GM18868 (cell line): Measurements from ENCODE around the gene SLC2A10.

Source experiments
- ATAC-seq: cut with Tn5 transposase; IDR thresholded peaks from one replicate; pipeline ENCODE4 v1.9.1; 2021; ENCODE audit warnings: mild to moderate bottlenecking, moderate library complexity; ENCODE audit not compliant: unreplicated experiment

Gene SLC2A10

DNA sequence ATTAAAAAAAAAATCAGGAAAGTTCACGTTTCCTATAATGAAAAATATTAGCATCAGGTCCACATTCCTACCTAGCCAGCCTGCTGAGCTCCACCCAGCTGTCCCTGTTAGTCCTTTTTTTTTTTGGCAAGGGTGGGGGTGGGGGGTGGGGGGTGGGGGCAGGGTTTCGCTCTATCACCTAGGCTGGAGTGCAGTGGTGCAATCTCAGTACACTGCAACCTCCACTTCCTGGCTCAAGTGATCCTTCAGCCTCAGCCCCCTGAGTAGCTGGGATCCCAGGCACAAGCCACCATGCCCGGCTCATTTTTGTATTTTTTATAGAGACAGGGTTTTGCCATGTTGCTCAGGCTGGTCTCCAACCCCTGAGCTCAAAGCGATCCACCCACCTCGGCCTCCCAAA, 7.5 kb upstream of the SLC2A10 start:
- no peak for ATAC-seq

DNA sequence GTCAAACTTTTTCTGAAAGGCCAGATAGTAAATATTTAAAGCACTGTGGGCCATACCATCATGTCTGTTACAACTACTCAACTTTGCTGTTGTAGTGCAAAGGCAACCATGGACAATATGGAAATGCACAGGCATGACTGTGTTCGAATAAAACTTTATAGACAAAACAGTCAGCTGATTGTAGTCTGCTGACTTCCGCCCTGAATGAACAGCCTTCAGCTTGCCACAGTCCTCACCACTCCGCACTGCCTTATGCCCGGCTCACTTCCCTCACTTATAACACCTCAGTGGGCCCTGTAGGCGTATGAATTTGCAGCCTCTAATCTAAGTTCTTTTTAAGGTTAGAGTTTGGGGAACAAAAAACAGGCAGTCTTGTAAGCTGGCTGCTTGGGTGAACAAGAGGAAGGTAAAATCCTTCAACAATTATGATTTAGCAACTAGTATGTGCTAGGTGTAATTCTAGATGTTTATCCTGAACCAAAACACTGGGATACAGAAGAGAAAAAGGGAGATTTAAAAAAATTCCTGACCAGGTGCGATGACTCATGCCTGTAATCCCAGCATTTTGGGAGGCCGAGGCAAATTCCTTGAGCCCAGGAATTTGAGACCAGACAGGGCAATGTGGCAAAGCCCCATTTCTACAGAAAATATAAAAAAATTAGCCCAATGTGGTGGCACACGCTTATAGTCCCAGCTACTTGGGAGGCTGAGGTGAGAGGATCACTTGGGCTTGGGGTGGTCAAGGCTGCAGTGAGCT, 6.8 kb upstream of the SLC2A10 start:
- ATAC-seq: no peak

DNA sequence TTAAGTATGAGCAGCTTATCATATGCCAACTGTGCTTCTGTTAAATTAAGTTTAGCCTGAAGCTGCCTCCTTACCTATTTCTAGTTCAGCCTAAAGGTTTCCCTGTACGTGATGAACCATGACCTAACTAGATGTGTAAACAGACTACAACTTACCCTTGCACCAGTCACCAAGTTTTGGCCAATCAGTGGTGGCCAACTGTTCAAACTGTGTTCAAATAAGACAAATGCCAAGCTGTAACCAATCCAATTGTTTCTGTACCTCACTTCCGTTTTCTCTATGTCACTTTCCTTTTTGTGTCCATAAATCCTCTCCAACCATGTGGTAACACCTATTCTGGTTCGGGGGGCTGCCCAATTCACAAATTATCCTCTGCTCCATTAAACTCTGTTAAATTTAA, 6.0 kb upstream of the SLC2A10 start:
- no peak for ATAC-seq

DNA sequence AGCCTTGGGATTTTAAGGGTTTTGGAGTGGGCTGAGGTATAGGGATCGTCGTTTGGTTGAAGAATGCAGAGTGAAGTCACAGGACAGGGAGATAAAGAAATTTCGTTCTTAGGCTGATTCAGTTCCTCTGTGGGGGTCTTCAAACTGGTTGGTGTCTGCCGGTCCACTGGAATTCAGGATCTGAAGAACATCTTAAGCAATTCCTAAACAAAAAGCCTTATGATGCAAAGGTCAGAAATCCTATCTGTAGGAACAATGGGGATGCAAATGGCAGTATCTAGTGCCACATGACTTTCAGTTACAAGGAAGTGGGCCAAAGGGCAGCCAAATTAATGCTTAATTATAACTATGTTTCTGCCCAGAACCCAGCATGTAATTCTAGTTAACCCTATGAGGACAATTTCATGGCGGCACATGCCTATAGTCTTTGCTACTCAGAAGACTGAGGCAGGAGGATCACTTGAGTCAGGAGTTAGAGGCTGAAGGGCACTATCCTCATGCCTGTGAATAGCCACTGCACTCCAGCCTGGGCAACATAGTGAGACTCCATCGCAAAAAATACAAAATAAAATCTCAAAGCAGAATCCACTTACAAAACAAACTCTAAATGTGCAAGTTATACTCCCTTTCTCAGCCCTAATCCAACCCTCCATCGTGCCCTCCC, 4.6 kb upstream of the SLC2A10 start:
- no peak for ATAC-seq

DNA sequence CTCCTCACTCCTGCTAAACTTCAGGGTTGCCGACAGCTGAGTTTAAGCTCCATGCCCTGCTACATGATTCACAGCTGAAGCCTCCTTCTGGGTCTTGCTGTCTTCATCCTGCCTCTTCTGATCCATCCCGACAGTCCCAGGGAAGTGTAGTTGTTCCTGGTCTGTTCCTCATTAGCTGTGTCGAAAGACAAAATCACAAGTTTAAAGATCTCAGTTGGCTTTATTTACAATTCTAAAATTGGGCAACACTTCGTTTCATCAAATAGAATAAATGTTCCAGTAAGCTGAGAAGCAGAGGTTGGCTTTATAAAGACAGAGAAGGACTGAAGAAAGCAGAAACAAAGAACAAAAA, 4.1 kb upstream of the SLC2A10 start:
- ATAC-seq: no peak

DNA sequence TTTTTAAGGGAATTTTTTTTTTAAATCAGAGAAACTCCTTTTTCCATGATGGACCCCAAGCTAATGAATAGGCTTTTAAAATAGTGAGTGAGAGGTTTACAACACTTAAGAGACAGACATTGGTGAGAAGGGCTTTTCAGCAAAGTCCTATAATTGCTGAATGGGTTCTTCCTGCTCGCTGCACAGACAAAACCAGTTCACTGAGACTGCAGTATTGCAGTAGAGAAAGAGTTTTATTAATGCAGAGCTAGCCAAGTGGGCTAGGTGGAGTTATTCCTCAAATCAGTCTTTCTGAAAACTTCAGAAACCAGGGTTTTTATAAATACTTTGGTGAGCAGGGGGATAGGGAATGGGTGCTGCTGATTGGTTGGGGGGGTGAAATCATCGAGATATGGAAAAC, 3.2 kb upstream of the SLC2A10 start:
- no peak for ATAC-seq

DNA sequence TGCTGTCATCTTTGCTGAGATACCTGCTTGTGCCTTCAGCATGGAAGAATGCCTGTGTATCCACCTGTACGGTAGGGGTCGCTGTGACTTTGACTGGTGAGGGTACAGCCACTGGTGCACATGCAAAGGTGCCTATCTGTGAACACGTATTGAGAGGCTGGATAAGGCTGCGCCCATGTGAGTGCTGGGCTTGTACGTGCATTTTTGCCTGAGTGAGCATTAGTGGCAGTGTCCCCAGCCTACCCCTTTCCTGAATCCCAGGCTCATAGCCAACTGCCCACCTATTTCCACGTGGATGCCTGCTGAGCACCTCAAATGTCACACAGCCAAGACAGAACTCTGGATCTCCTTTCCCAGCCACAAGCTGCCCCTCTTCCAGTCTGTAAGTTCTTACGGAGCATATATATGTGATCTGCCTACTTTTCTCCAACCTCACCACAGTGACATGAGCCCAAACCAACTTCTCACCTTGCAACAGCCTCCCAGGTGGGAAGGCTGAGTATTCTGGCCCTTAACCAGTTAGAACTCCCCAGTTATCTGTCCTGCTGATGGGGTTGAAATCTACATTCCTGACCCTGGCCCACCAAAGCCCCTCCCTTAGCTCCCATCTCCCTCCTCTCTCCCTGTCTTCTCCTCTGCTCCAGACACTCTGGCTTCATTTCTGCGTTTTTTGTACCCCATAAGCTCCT, 1.1 kb upstream of the SLC2A10 start:
- no peak for ATAC-seq

DNA sequence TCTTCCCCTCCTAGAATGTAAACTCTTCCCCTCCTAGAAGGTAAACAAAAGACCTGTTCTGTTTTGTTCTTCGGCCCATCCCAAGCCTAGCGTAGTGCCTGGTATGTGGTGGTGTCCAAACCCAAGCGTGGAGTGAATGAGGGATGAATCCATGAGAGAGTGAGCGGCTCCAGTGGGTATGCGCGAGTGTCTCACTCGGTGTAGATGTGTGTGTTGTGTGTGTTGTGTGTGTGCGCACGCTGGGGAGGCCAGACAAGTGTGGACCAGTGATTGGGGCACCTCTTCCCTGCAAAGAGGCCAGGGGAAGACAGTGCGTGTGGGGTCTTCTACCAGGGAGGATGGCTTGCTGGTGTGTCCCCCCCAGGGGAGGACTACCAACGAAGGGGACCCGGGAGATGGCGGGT, 392 bp upstream of the SLC2A10 start:
- no peak for ATAC-seq

DNA sequence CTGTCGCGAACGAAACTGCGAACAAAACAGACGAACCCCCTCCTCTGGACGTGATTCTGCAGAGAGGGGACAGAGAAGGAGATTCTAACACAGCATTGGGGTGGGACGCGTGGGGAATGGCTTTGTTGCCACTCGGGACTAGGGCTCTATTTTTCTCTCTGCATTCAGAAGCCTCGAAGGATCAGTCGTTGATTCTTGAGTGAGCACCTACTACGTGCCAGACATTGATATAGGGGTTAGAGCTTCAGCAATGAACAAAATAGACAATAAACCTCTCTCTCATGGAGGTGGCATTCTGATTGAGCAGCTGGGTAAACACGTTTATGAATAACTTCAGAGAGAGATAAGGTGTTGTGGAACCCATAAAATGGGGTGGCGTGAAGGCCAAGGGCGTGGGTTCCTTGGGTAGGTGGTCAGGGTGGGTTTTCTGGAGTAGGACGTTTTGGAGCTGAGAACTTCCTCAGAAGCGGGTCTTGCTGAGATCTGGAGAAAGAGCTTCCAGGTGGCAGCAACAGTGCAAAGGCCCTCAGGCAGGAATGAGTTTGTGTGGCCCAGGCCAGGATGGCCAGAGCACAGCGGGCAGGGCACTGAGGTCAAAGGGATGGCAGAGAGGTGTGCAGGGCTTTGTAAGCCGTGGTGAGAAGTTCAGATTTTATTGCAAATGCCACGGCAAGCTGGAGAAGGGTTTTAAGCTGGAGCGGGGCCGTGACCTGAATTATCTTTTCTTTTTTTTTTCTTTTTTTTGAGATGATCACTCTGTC, 884 bp downstream of the SLC2A10 start:
- no peak for ATAC-seq

DNA sequence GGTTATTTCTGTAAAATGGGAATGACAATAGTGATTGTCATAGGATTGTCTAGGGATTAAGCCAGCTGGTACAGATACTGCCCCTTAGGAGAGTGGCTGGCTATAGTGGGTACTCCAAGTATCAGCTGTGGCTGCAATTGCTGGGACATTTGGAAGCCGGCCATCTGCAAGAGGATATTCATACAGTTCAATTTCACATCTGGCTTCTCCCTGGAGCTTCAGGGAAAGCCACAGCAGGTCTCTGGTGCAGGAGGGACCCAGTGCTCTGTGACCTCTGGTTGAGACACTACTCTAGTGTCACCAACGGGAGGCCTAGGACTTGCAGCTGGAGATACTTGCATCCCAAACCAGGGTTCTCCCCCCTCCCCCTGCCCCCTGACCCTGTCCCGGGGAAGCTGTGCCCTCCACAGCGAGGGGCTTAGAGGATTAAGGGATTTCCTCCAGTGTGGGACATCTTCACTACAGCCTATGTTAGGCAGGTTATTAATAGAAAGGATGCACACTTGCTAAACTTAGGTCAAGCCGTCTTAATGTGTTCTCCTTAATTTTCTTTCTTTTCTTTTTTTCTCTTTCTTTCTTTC, 2.7 kb downstream of the SLC2A10 start:
- ATAC-seq: no peak

DNA sequence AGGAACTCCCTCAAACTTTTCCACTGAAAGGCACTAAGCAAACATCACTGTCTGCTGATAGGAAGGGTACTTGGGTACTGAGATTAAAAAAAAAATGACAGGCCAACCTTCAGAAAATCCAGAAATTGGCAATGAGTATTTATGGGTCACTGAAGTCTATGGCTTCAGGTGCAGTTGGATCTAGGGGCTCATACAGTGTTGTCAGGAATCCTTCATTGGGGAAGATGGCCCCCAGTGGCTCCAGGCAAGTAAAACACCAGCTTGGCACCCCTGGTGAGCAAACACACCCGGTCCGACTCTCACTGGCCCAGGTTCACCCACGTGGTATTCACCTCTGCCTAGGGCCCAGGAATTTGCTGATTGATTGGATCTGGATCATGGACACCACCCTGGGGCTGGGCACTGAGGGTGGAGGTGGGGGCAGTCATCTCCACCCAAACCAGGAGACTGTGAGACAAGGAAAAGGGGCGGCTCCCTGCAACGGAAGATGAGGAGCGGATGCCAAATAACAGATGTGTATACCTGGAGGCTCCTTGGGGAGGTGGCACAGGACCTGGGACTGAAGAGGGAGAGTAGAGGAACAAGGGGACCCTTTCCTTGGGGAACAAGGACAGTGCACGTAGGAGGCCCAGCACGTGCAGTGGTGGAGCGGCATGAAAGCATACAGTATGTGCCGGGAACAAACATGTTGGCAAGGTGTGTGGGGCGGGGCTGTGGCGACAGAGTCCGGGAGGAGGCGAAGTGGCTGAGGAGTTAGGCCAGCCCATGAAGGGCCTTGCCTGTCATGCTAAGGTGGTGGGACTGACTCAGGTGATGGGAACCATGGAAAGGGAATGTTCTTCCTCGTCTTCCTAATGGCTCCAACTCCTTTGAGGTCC, 4.7 kb downstream of the SLC2A10 start:
- no peak for ATAC-seq

DNA sequence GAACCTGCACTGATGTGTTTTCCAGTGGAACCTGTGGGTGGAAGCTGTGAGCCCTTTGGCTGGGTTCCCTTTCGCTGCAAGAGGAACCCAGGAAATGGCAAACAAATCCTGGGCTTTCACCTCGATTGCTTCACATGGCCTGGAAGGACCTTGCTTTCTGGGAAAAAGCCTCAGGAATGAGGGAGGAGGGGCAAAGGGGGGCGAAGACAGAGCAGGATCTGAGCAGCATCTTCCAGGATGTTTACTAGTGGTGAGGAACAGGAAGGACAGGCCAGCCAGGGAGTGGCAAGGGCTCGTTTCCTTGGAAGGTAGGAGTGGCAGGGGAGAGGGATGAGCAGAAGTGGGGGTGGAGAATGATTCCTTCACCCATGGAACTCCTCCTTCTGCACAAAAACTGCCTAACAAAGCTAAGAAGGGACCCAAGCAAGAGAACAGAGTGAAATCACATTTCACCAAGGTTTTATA, 5.9 kb downstream of the SLC2A10 start:
- no peak for ATAC-seq

DNA sequence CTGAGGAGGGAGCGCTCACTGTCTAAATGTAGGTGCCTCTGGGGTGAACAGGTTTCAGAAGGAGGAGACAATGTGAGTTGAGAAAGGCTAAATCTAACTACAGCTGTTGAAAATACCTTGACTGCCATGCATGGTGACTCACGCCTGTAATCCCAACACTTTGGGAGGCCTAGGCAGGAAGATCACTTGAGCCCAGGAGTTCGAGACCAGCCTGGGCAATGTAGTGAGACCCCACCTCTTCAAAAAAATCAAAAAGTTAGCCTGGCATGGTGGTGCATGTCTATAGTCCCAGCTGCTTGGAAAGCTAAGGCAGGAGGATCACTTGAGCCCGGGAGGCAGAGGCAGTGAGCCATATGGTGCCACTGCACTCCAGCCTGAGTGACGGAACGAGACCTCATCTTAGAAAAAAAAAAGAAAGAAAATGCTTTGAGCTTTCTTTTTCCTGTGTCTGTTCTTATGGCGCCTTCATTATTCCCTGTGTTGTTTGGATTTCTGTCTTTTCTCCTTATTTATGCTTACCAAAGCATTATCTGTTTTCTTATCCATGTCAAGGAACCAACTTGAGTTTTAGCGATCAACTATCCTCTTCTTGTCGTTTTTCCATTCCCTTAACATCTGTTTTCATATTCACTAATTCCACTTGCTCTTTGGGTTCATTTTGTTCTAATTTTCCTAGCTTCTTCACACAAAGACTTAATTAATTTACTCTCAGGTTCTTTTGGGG, 8.5 kb downstream of the SLC2A10 start:
- ATAC-seq: no peak

DNA sequence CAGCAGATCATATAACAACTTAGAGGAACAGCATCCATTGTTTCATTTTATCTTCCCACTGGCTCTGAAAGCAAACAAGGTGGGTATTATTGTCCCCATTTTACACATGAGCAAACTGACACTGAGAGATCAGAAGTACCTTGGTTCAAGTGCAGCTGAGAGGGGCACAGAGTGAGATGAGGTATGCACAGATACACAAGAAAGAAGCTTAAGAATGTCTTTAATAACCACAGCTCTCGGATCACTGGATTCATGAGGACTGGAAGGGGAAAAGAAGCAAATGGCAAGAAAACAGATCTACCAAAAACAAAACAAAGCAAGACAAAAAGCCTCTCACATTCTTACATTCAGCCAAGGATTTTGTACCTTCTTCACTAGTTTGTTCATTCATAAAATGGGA, 10.6 kb downstream of the SLC2A10 start:
- ATAC-seq: no peak

DNA sequence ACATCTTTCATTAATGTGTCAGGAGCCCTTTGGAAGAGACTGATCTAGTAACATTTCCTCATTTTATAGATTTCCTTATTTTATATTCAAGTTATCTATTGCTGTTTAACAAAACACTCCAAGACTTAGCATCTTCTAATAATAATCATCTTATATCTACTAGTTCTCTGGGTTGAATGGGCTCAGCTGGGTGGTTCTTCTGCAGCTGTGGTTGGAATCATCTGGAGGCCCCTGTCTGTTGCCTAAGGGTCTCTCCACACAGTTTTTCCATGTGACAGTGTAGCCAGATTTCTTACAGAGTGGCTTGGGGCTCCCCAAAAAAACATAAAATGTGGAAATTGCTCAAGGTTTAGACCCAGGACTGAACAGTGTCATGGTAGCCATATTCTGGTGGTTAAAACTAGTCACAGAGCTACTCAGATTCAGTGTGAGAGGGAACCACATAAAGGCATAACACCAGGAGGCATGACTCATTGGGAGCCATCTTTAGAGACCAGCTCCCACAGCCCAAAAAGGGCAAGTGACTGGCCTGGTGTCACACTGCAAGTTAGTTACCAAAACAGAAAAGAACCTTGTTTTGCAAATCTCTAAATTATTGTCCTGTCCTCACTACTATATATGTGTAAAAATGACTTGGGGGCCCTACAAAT, 11.5 kb downstream of the SLC2A10 start:
- ATAC-seq: no peak

DNA sequence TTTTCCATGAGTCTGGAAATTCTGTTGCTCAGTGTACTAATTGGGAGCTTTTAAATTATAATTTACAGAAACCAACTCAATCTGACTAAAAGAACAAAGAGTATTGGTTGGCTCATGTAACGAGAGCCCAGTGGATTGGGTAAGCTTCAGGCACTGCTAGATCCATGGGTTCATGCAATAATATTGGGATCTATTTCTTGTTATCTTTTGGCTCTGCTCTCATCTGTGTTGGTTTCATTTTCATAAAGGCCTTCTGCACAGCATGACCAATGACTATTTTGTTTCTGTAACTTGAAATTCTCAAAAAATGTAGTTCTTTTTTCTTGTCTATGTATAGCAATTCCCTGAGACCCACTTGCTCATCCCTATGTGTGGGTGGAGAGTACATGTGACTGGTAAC, 12.0 kb downstream of the SLC2A10 start:
- ATAC-seq: no peak

DNA sequence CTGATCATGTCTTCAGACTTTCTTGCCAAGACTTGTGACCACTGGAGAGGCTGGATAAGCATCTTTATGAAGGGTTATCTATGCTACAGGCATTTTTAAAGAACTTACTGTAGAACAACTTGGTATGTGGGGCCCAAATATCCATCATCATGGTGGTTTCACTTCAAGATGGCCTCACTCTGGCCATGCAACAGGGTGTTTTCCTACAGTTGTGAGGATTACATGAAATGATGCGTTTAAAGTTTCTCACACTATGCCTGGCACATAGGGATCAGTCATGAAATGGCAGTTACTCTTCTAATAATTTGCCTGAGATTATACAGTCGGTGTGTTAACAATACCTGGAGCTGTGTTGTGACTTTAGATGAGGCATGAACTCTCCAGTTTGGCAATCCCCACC, 13.0 kb downstream of the SLC2A10 start:
- ATAC-seq: no peak

DNA sequence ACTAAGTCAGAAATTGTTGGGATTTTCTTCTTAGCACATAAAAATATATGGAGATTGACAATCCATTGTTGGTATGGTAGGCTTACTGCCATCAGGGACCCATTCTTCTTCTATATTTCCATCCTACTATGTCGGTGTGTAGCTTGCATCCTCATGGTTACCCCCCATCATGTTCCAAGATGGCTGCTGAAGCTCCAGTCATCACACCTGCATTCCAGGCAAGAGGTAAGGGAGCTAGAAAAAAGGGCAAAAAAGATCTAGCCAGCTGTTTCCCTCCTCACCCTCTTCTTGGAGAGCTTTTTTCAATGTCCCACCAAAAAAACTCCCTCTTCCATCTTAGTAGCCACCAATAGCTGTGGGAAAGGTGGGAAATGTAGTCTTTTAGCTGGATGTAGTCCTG, 13.6 kb downstream of the SLC2A10 start:
- ATAC-seq: no peak
